Measurements from ENCODE around the gene COG5.

Gene COG5

GRCh38 chr7:107594961-107595737 lies 31.4 kb upstream of the COG5 start:
- peak; percentile 86 for ATAC-seq
- TF ChIP-seq OSR1 (CRISPR knock-in tag; IDR thresholded peaks at IDR 0.05) (no peak), CREB5 (CRISPR knock-in tag; IDR thresholded peaks at IDR 0.05; ENCODE audit: low read depth) (peak; percentile 29; the same call in 1 of the 2 replicates), TSHZ2 (CRISPR knock-in tag; IDR thresholded peaks at IDR 0.05) (no peak), TOX (CRISPR knock-in tag; IDR thresholded peaks at IDR 0.05; ENCODE audit: borderline replicate concordance) (no peak), BACH2 (CRISPR knock-in tag; IDR thresholded peaks at IDR 0.05; ENCODE audit: borderline replicate concordance) (no peak), PPARA (CRISPR knock-in tag; IDR thresholded peaks at IDR 0.05; ENCODE audit: borderline replicate concordance) (no peak), RARB (CRISPR knock-in tag; IDR thresholded peaks at IDR 0.05) (no peak), ISL1 (CRISPR knock-in tag; IDR thresholded peaks at IDR 0.05) (peak; percentile 87), ZFP30 (CRISPR knock-in tag; IDR thresholded peaks at IDR 0.05) (no peak), ZFP3 (CRISPR knock-in tag; IDR thresholded peaks at IDR 0.05) (peak; percentile 29; the same call in 1 of the 2 replicates)

- ATAC-seq = peak; percentile 7; the same call in 1 of the 3 replicates
- TF ChIP-seq BACH2 (CRISPR knock-in tag; IDR thresholded peaks at IDR 0.05; ENCODE audit: borderline replicate concordance) (no peak), ISL1 (CRISPR knock-in tag; IDR thresholded peaks at IDR 0.05) (no peak), RARB (CRISPR knock-in tag; IDR thresholded peaks at IDR 0.05) (no peak), ZNF70 (CRISPR knock-in tag; IDR thresholded peaks at IDR 0.05) (no peak), POU6F1 (CRISPR knock-in tag; IDR thresholded peaks at IDR 0.05; ENCODE audit: borderline replicate concordance, low read depth) (no peak), TOX (CRISPR knock-in tag; IDR thresholded peaks at IDR 0.05; ENCODE audit: borderline replicate concordance) (no peak), ZNF8 (CRISPR knock-in tag; IDR thresholded peaks at IDR 0.05) (no peak), CREB5 (CRISPR knock-in tag; IDR thresholded peaks at IDR 0.05; ENCODE audit: low read depth) (no peak), ARNTL (CRISPR knock-in tag; IDR thresholded peaks at IDR 0.05; ENCODE audit: borderline replicate concordance, low read depth) (no peak), SNAI2 (CRISPR knock-in tag; IDR thresholded peaks at IDR 0.05) (no peak), ZNF565 (CRISPR knock-in tag; conservative IDR thresholded peaks at IDR 0.05; ENCODE audit: low read depth) (no peak), CSDC2 (CRISPR knock-in tag; IDR thresholded peaks at IDR 0.05) (no peak), OSR1 (CRISPR knock-in tag; IDR thresholded peaks at IDR 0.05) (no peak), TCF4 (CRISPR knock-in tag; IDR thresholded peaks at IDR 0.05; ENCODE audit: borderline replicate concordance) (no peak), ESRRG (CRISPR knock-in tag; IDR thresholded peaks at IDR 0.05) (no peak), PATZ1 (CRISPR knock-in tag; IDR thresholded peaks at IDR 0.05; ENCODE audit: borderline replicate concordance) (no peak), PPARA (CRISPR knock-in tag; IDR thresholded peaks at IDR 0.05; ENCODE audit: borderline replicate concordance) (no peak), ZFP3 (CRISPR knock-in tag; IDR thresholded peaks at IDR 0.05) (no peak)
Measured at GRCh38 chr7:107593025-107593410, 29.3 kb upstream of the COG5 start.
